Endothelial cell of umbilical vein (primary cell): Measurements from ENCODE around the gene CORO2B. TPM values are rescaled to one million over a fixed set of nuclear protein-coding genes. Genes with fewer than 3 reads are reported as not detected.

Experiments used
- BruUV-seq: library from RNA; stranded (reverse); fragments of 400-500 nt; replicated peaks from 2 replicates; lab custom pipeline; 2021; lab: Mats Ljungman, UMichigan
- CTCF ChIA-PET: fragments of 300-600, 350-600 bp; sonication (Branson Sonifier 250); formaldehyde crosslinking; loops from one replicate; lab custom pipeline; 2021; ENCODE audit warnings: antibody characterized with exemption, inconsistent platforms; lab: Charles Lee
- POLR2A ChIA-PET: fragments of 300-600, 350-600 bp; sonication (Branson Sonifier 250); formaldehyde crosslinking; loops from one replicate; lab custom pipeline; 2021; ENCODE audit warnings: antibody characterized with exemption, inconsistent platforms; lab: Charles Lee
- DNase-seq: peaks from one replicate; pipeline ENCODE4 v3.0.0-alpha.2; 2011; ENCODE audit warnings: low read depth, low spot score
- FAIRE-seq: peaks from 2 replicates; lab custom pipeline; 2011; peaks lifted over from hg19 to GRCh38; lab: Jason Lieb, UNC
- H2AFZ ChIP-seq: 2 replicates; pipeline ENCODE4 v1.6.0; 2012; ENCODE audit warnings: low read depth, low read length, control low read depth, inconsistent platforms
- H3K27ac ChIP-seq: 2 replicates; pipeline ENCODE4 v1.5.1; 2011; ENCODE audit warnings: low read depth, mild to moderate bottlenecking, control low read depth, low read length, moderate library complexity; ENCODE audit not compliant: insufficient read depth
- H3K27me3 ChIP-seq, 2 experiments: 2 replicates each; pipeline versions ENCODE4 v1.6.0 to v1.6.1; 2011; ENCODE audit warnings: low read length in 2 of 2, mixed read lengths in 1 of 2; ENCODE audit not compliant: control insufficient read depth in 2 of 2, insufficient read depth in 2 of 2
- H3K36me3 ChIP-seq, 2 experiments: 2 replicates in 1 of 2; 3 replicates in 1 of 2; pipeline ENCODE4 v1.5.1; 2011; ENCODE audit warnings: low read length in 2 of 2, mild to moderate bottlenecking in 1 of 2, moderate library complexity in 1 of 2; ENCODE audit not compliant: control insufficient read depth in 2 of 2, insufficient read depth in 2 of 2; ENCODE audit errors: extremely low read depth in 1 of 2
- H3K4me1 ChIP-seq: 3 replicates; pipeline ENCODE4 v1.5.1; 2011; ENCODE audit warnings: mild to moderate bottlenecking, low read length; ENCODE audit not compliant: control insufficient read depth, insufficient read depth; ENCODE audit errors: extremely low read depth
- H3K4me2 ChIP-seq: 2 replicates; pipeline ENCODE4 v1.6.1; 2011; ENCODE audit warnings: low read length, control low read depth, mixed read lengths; ENCODE audit not compliant: insufficient read depth
- H3K4me3 ChIP-seq, 3 experiments: fragments of 200-600 bp in 1 of 3; sonication (generic), shearing (Covaris generic) in 1 of 3; replicated peaks in 1 of 3; 2 replicates each; pipeline ENCODE4 v1.5.1; 2011 to 2016; ENCODE audit warnings: control low read depth in 3 of 3, low read length in 3 of 3, mild to moderate bottlenecking in 2 of 3, inconsistent platforms in 1 of 3, low read depth in 1 of 3, moderate library complexity in 1 of 3; ENCODE audit not compliant: insufficient read depth in 1 of 3
- H3K79me2 ChIP-seq: 2 replicates; pipeline ENCODE4 v1.6.0; 2012; ENCODE audit warnings: low read length, inconsistent platforms; ENCODE audit not compliant: control insufficient read depth, insufficient read depth
- H3K9ac ChIP-seq: replicated peaks from 2 replicates; pipeline ENCODE3; 2011; ENCODE audit warnings: low read length, control low read depth; ENCODE audit not compliant: insufficient read depth; ENCODE audit errors: extremely low read depth
- H3K9me1 ChIP-seq: replicated peaks from 3 replicates; pipeline ENCODE4 v1.6.0; 2011; ENCODE audit warnings: mild to moderate bottlenecking, low read length; ENCODE audit not compliant: control insufficient read depth, insufficient read depth; ENCODE audit errors: extremely low read depth
- H3K9me3 ChIP-seq: replicated peaks from 2 replicates; pipeline ENCODE4 v1.5.1; 2012; ENCODE audit warnings: low read length, inconsistent platforms; ENCODE audit not compliant: control insufficient read depth, insufficient read depth
- H4K20me1 ChIP-seq: replicated peaks from 2 replicates; pipeline ENCODE3; 2011; ENCODE audit warnings: mild to moderate bottlenecking, low read length; ENCODE audit not compliant: control insufficient read depth, insufficient read depth; ENCODE audit errors: extremely low read depth
- EZH2 ChIP-seq: IDR thresholded peaks from 2 replicates; pipeline ENCODE4 v1.6.1; 2012; ENCODE audit warnings: borderline replicate concordance, low read depth, mild to moderate bottlenecking, moderate library complexity, low read length, inconsistent platforms; ENCODE audit not compliant: severe bottlenecking
- FOS ChIP-seq: IDR thresholded peaks from 2 replicates; pipeline ENCODE4 v1.6.1; 2011; ENCODE audit warnings: mild to moderate bottlenecking, low read length, moderate library complexity, borderline replicate concordance; ENCODE audit not compliant: insufficient read depth
- GATA2 ChIP-seq: IDR thresholded peaks from 2 replicates; pipeline ENCODE4 v1.7.0; 2011; ENCODE audit warnings: low read depth, mild to moderate bottlenecking, moderate library complexity, mixed read lengths, low read length; ENCODE audit not compliant: insufficient read length, insufficient read depth
- JUN ChIP-seq: IDR thresholded peaks from 2 replicates; pipeline ENCODE4 v1.6.1; 2011; ENCODE audit warnings: borderline replicate concordance, low read depth; ENCODE audit not compliant: insufficient read length, insufficient read depth
- MYC ChIP-seq: IDR thresholded peaks from one replicate; pipeline ENCODE4 v1.6.1; 2011; ENCODE audit warnings: mild to moderate bottlenecking, low read depth, low read length
- POLR2A ChIP-seq: IDR thresholded peaks from 2 replicates; pipeline ENCODE4 v1.6.1; 2012; ENCODE audit warnings: low read depth, mild to moderate bottlenecking, control low read depth, low read length
- POLR2AphosphoS5 ChIP-seq: IDR thresholded peaks from 2 replicates; pipeline ENCODE4 v1.6.1; 2012; ENCODE audit warnings: low read depth, mild to moderate bottlenecking, control low read depth, low read length, moderate library complexity; ENCODE audit not compliant: insufficient read depth
- dilution Hi-C: fragments of 300-500 bp; cut with MboI; formaldehyde crosslinking; loops from one replicate; pipeline ENCODE4 v1.15.0; 2019; ENCODE audit warnings: low sequenced_read_pairs; ENCODE audit not compliant: extremely low pct_ligation_motif_present
- intact Hi-C: fragments of 100-400 bp; cut with micrococcal nuclease; formaldehyde crosslinking; loops from one replicate; pipeline ENCODE4 v1.10.0; 2022
- polyA plus RNA-seq, 4 experiments: library from polyadenylated mRNA; depleted of rRNA in 3 of 4; stranded (reverse) in 3 of 4; unstranded in 1 of 4; fragments of >200 nt; gene quantifications; 2 replicates each; pipeline versions ENCODE4 v1.2.1 to v1.2.3, GENCODE V29; 2011 to 2012; ENCODE audit warnings: missing spikeins in 1 of 4
- total RNA-seq: library from RNA; stranded (reverse); gene quantifications from 2 replicates; pipeline ENCODE4 v1.2.3, GENCODE V29; 2021
- TF ChIP-seq, protein P1 (sequence below): IDR thresholded peaks from 2 replicates; pipeline ENCODE4 v1.6.1; 2011; ENCODE audit not compliant: insufficient read depth, insufficient read length
- TF ChIP-seq, protein P2 (sequence below), 2 donors: IDR thresholded peaks; 1 replicate in 1 of 2; 2 replicates in 1 of 2; pipeline ENCODE4 v1.5.1; 2011; ENCODE audit warnings: low read length in 2 of 2, mild to moderate bottlenecking in 2 of 2, moderate library complexity in 2 of 2, control low read depth in 1 of 2, inconsistent platforms in 1 of 2, low read depth in 1 of 2; ENCODE audit not compliant: insufficient read depth in 1 of 2; ENCODE audit errors: extremely low read depth in 1 of 2

Gene CORO2B
- total and polyA plus RNA-seq, 2 donors (not counting 3 experiments of a cell fraction or from before 2014, with no cell fraction given), result 2.4 to 3.7 TPM

DNA sequence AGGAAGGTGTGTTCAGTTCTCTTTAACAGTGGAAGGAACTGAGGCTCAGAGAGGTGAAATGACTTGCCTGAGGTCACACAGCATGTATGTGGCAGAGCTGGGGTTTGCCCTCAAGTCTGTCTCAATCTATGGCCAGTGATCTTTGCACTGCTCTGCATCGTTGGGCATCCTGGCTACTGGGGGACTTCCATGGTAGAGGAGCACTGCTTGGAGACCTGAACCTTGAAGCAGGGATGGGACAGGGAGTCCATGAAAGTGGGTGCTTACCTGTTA, 2.0 kb downstream of the CORO2B start:
- TF ChIP-seq POLR2A (no peak), FOS (no peak), POLR2AphosphoS5 (no peak), EZH2 (no peak), JUN (no peak), MYC (no peak), GATA2 (no peak)
- TF ChIP-seq, protein P1, sequence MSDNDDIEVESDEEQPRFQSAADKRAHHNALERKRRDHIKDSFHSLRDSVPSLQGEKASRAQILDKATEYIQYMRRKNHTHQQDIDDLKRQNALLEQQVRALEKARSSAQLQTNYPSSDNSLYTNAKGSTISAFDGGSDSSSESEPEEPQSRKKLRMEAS, result no peak
- TF ChIP-seq, protein P2, sequence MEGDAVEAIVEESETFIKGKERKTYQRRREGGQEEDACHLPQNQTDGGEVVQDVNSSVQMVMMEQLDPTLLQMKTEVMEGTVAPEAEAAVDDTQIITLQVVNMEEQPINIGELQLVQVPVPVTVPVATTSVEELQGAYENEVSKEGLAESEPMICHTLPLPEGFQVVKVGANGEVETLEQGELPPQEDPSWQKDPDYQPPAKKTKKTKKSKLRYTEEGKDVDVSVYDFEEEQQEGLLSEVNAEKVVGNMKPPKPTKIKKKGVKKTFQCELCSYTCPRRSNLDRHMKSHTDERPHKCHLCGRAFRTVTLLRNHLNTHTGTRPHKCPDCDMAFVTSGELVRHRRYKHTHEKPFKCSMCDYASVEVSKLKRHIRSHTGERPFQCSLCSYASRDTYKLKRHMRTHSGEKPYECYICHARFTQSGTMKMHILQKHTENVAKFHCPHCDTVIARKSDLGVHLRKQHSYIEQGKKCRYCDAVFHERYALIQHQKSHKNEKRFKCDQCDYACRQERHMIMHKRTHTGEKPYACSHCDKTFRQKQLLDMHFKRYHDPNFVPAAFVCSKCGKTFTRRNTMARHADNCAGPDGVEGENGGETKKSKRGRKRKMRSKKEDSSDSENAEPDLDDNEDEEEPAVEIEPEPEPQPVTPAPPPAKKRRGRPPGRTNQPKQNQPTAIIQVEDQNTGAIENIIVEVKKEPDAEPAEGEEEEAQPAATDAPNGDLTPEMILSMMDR (IDR thresholded peaks at IDR 0.05; ENCODE audit: extremely low read depth in 1 of 2, insufficient read depth in 1 of 2, low read depth in 1 of 2, low read length in 2 of 2), result no peak
- dilution Hi-C loops (no loop called here), intact Hi-C loops (no loop called here)
- Histone ChIP-seq H3K4me1 (peaks cover 13% of the 10 kb centered on the region), H3K4me3 (no peak overlapping the region), H3K27ac (no peak overlapping the region), H3K27me3 (peaks cover 10 to 21% of the 10 kb centered on the region in 2 experiments), H3K9me3 (no peaks in the 10 kb centered on the region), H2AFZ (no peak overlapping the region), H3K9ac (no peak overlapping the region), H3K79me2 (no peaks in the 10 kb centered on the region), H3K36me3 (no peaks in the 10 kb centered on the region), H3K4me2 (no peak overlapping the region), H3K9me1 (no peaks in the 10 kb centered on the region), H4K20me1 (no peaks in the 10 kb centered on the region)
- no peak for FAIRE-seq
- no peak for DNase-seq
- CTCF ChIA-PET, result interaction anchor here (1.1 to 2.8 kb wide), 7 partner anchors 10 to 295 kb away, joined by 3 to 16 read pairs (median 6); no protein-coding TSS in a partner anchor
- BruUV-seq, result no TSS peak
- POLR2A ChIA-PET, result no interaction called here
